RWPE2 (cell line): ENCODE data around the gene ENOX1.

Source experiments
- ATAC-seq: fragments of 200-7000 bp; cut with Tn5 transposase; 3 replicates; pipeline ENCODE4 v1.9.1; 2021; ENCODE audit warnings: low read depth
- DNase-seq: peaks from one replicate; pipeline ENCODE4 v3.0.0-alpha.2; 2020; ENCODE audit warnings: low spot score
- H3K27ac ChIP-seq: fragments of 450-650 bp; 2 replicates; pipeline ENCODE4 v1.5.1; 2017; ENCODE audit warnings: mild to moderate bottlenecking; ENCODE audit not compliant: poor library complexity, severe bottlenecking
- H3K27me3 ChIP-seq: fragments of 250-450 bp; sonication (Bioruptor Pico); 2 replicates; pipeline ENCODE4 v1.5.1; 2021; ENCODE audit warnings: mild to moderate bottlenecking, moderate library complexity; ENCODE audit not compliant: insufficient read depth, poor library complexity, severe bottlenecking
- H3K36me3 ChIP-seq: fragments of 250-450 bp; sonication (Bioruptor Pico); 2 replicates; pipeline ENCODE4 v1.5.1; 2020; ENCODE audit warnings: low read depth, mild to moderate bottlenecking, moderate library complexity
- H3K4me1 ChIP-seq: fragments of 250-450 bp; sonication (Bioruptor Pico); 2 replicates; pipeline ENCODE4 v1.5.1; 2021; ENCODE audit warnings: mild to moderate bottlenecking, moderate library complexity; ENCODE audit not compliant: insufficient read depth, poor library complexity, severe bottlenecking
- H3K4me3 ChIP-seq: fragments of 250-450 bp; sonication (Bioruptor Pico); 2 replicates; pipeline ENCODE4 v1.5.1; 2021; ENCODE audit warnings: mild to moderate bottlenecking, moderate library complexity; ENCODE audit not compliant: severe bottlenecking
- H3K9me3 ChIP-seq: fragments of 250-450 bp; sonication (Bioruptor Pico); 2 replicates; pipeline ENCODE4 v1.5.1; 2021; ENCODE audit warnings: mild to moderate bottlenecking, moderate library complexity; ENCODE audit not compliant: severe bottlenecking
- TF ChIP-seq, protein P1 (sequence below): fragments of 450-650 bp; IDR thresholded peaks from one replicate; pipeline ENCODE4 v1.5.1; 2017; ENCODE audit warnings: mild to moderate bottlenecking, moderate library complexity; ENCODE audit not compliant: poor library complexity, severe bottlenecking

Gene ENOX1

DNA sequence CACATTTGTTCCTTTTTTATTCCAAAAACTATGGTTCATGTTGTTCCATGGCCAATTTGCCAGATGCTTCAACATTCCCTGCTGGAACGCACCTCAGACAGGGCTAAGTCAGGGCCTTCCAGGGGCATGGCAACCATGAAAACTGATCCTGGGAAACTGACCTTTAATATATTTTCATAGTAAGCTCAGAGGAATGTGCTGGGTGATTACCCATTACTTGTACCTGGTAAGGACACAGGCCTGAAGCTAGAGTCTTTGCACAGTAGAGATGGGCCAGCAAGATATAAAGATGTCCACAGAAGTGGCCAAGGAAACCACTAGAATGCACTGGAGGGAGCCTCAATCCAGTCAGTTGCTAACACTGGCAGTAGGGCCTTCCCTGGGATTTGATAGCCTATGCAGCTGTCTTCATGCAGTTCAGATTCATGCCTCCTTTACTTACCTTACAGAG is 353.1 kb downstream of the ENOX1 start:
- TF ChIP-seq, protein P1, sequence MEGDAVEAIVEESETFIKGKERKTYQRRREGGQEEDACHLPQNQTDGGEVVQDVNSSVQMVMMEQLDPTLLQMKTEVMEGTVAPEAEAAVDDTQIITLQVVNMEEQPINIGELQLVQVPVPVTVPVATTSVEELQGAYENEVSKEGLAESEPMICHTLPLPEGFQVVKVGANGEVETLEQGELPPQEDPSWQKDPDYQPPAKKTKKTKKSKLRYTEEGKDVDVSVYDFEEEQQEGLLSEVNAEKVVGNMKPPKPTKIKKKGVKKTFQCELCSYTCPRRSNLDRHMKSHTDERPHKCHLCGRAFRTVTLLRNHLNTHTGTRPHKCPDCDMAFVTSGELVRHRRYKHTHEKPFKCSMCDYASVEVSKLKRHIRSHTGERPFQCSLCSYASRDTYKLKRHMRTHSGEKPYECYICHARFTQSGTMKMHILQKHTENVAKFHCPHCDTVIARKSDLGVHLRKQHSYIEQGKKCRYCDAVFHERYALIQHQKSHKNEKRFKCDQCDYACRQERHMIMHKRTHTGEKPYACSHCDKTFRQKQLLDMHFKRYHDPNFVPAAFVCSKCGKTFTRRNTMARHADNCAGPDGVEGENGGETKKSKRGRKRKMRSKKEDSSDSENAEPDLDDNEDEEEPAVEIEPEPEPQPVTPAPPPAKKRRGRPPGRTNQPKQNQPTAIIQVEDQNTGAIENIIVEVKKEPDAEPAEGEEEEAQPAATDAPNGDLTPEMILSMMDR, result no peak
- H3K4me3 ChIP-seq, result no peak overlapping the region
- no peak overlapping the region for H3K27ac ChIP-seq
- no peaks in the 10 kb centered on the region for H3K9me3 ChIP-seq
- no peaks in the 10 kb centered on the region for H3K36me3 ChIP-seq
- no peaks in the 10 kb centered on the region for H3K4me1 ChIP-seq
- ATAC-seq (no peak), DNase-seq (no peak)
- H3K27me3 ChIP-seq, result no peaks in the 10 kb centered on the region

DNA sequence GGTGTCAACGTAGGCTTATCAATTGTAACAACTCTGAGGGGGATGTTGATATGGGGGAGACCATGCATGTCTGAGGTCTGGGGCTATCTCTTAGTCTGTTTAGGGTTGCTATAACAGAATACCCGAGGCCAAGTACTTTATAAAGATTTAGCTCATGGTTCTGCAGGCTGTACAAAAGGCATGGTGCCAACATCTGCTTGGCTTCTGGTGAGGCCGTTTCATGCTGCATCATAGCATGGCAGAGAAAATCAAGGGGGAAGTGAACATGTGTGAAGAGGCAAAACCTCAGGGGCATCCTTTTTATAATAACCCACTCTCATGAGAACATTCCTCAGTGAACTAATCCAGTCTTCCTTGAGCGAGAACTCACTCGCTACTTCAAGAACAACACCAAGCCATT is 353.8 kb downstream of the ENOX1 start:
- Histone ChIP-seq H3K9me3 (no peaks in the 10 kb centered on the region), H3K4me3 (no peak overlapping the region), H3K27me3 (no peaks in the 10 kb centered on the region), H3K4me1 (no peaks in the 10 kb centered on the region), H3K27ac (no peak overlapping the region), H3K36me3 (no peaks in the 10 kb centered on the region)
- ATAC-seq, result no peak
- DNase-seq, result no peak
- TF ChIP-seq, protein P1, result no peak

DNA sequence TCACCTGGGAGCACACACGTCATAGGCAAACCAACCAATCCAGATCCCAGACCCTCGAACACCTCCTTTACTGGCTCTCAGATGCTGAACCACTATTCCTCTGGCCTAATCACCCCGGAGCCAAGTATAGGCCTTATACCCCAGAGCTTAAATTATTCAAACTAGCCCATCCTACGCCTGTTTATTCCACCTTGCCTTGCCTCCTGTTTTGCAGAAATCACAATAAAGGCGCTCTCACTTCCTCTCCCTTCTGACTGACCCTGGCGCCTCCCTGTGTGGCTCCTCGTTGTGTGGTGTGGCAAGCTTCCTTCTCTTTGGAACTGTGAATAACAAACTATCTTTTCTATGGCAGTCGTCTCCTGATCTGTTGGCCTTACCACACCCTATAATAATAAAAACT is 354.9 kb downstream of the ENOX1 start:
- TF ChIP-seq, protein P1, result no peak
- H3K4me1 ChIP-seq, result no peaks in the 10 kb centered on the region
- no peaks in the 10 kb centered on the region for H3K27me3 ChIP-seq
- no peaks in the 10 kb centered on the region for H3K36me3 ChIP-seq
- no peak overlapping the region for H3K4me3 ChIP-seq
- ATAC-seq, result no peak
- H3K9me3 ChIP-seq, result no peaks in the 10 kb centered on the region
- DNase-seq, result no peak
- H3K27ac ChIP-seq, result no peak overlapping the region

DNA sequence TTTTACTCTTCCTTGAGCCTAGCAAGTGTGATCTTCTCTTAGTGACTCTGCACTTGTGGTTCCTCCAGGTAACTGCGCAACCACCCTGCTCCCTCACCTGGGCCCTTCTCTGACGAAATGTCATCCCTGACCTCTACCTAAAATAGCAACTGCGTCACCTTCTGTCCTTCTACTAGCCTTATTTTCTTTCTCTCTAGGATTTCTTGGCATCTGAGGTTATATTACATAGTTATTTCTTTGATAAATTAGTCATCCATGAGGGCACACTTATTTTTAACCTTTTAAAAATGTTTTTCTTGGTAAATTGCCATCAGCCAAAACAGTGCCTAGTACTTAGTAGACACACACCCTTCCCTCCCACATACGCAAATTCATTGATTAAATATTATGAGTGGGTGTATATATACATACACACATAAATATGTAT is 355.5 kb downstream of the ENOX1 start:
- TF ChIP-seq, protein P1, result no peak
- Histone ChIP-seq H3K27ac (no peak overlapping the region), H3K27me3 (no peaks in the 10 kb centered on the region), H3K36me3 (no peaks in the 10 kb centered on the region), H3K9me3 (no peaks in the 10 kb centered on the region), H3K4me3 (no peak overlapping the region), H3K4me1 (no peaks in the 10 kb centered on the region)
- DNase-seq, result no peak
- no peak for ATAC-seq

DNA sequence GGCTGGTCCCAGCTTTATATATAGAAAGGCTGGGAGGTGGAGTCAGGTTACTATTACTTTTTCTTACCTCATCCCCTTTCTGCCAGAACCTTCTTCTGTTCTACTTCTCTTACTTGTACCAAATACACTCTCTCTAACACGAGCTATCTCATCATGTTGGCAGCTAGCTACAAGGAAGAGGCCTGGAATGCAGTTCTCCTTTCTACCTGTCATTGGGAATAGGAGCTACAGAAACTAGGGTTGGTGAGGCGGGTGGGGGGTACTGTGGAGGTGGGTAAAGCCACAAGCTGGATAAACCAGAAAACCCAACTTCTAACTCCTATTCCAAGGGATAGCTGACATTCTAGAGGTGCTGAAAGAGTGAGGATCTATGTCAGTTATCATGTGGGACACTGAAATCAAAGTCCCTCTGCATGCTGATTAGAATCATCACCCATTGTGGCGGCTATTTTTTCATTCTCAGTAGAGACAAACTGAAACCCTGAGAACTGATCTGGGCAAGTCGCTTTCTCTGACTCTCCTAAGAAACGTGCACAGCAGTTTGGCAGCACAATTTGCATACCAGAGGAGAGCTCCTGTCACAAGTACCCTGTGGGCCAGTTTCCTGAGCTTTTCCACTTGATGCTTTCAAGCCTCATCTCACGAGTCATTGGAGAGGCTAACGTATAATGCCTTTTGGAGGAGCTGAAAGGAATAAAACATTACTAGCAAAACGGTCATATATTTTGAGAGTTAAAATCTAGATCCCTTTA is 358.1 kb downstream of the ENOX1 start:
- no peak for ATAC-seq
- Histone ChIP-seq H3K9me3 (no peaks in the 10 kb centered on the region), H3K4me1 (no peaks in the 10 kb centered on the region)

More for the DNA sequence above, 358.1 kb downstream of the ENOX1 start:
- TF ChIP-seq, protein P1, result no peak
- no peaks in the 10 kb centered on the region for H3K27me3 ChIP-seq
- H3K36me3 ChIP-seq, result no peaks in the 10 kb centered on the region
- DNase-seq, result no peak
- H3K4me3 ChIP-seq, result no peak overlapping the region
- no peak overlapping the region for H3K27ac ChIP-seq
